EL (cell line): ENCODE measurements around the gene TRIM44.
"Not testable (repeated sequence)": the region's sequence is repeated elsewhere in the genome, so short reads cannot be mapped to it uniquely, and the experiment has no call there.

ENCODE experiments used
- DNase-seq: peaks from one replicate; pipeline ENCODE4 v3.0.0-alpha.2; 2016

The TRIM44 gene

DNA sequence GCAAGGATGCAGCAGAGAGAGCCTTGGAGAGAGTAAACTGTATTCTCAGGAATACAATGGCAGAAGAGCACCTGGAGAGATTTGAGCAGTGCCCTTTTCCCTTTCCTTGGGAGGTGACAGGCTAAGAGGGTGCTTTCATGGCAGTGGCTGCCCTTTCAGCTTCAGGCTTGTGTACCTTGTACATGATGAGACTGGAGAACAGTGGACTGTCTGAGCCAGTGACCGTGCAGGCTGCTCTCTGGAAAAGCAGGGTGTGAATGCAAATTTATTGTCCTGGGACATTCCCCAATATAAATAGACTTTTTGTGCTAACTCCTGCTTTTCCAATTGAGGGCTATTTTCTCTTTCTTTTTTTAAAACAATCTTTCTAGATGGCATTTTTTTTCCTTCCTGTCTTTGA, 99.3 kb downstream of the TRIM44 start:
- DNase-seq: no peak

- no peak for DNase-seq
Measured at GRCh38 chr11:35763301-35763700, 100.7 kb downstream of the TRIM44 start.

- no peak for DNase-seq
Measured at GRCh38 chr11:35763765-35764164, 101.2 kb downstream of the TRIM44 start.

DNA sequence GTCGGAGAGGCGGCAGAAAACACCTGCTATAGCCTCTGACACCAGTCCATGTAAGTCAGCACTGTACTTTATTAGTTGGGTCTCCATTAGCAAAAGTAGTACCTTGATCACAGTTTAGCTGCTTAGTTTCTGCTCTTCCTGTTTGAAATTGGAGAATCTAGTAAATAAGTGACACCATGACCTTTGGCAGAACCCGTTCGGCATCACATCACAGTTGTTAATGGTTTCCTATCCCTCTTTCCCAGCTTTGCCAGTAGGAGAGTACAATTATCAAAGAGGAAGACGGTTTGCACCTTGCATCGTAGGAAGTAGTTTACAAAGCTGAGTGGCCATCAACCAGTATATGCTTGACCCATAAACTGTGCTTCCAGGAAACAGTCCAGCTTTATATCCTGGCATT, 101.8 kb downstream of the TRIM44 start:
- no peak for DNase-seq

GRCh38 chr11:35765211-35765610, 102.6 kb downstream of the TRIM44 start:
- no peak for DNase-seq

GRCh38 chr11:35766651-35767050, 104.1 kb downstream of the TRIM44 start:
- DNase-seq: no peak

GRCh38 chr11:35770425-35770824, 107.8 kb downstream of the TRIM44 start:
- peak; percentile 77 for DNase-seq

GRCh38 chr11:35771722-35772121, 109.1 kb downstream of the TRIM44 start:
- DNase-seq: no peak

DNA sequence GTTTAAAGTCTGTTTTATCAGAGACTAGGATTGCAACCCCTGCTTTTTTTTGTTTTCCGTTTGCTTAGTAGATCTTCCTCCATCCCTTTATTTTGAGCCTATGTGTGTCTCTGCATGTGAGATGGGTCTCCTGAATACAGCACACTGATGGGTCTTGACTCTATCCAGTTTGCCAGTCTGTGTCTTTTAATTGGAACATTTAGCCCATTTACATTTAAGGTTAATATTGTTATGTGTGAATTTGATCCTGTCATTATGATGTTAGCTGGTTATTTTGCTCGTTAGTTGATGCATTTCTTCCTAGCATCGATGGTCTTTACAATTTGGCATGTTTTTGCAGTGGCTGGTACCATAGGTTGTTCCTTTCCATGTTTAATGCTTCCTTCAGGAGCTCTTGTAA, 114.7 kb downstream of the TRIM44 start:
- not testable (repeated sequence) for DNase-seq

- not testable (repeated sequence) for DNase-seq
Measured at GRCh38 chr11:35778943-35779342, 116.4 kb downstream of the TRIM44 start.

- DNase-seq: no peak
Measured at GRCh38 chr11:35779409-35779808, 116.8 kb downstream of the TRIM44 start.

GRCh38 chr11:35780951-35781860, 118.6 kb downstream of the TRIM44 start:
- DNase-seq: peak; percentile 83

GRCh38 chr11:35781861-35782470, 119.4 kb downstream of the TRIM44 start:
- DNase-seq: no peak

- DNase-seq: no peak
Measured at GRCh38 chr11:35783809-35784208, 121.2 kb downstream of the TRIM44 start.

DNA sequence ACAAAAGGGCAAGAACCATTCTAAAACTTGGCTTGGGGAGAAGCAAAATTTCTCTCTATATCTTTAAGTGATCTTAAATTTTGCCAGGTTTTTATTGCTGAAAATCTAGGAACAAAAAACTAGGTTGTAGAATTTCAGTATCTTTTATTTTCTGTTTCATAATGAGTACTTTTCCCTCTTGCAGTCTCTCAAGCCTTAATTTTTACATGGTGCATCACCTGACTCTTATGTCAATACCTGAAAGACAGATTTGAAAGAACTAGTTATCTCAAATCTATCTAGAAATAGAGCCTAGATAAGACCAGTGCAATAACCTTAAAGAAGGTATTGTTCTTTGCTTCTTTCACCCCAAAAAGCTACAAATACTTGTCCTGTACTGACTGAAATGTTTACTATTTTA, 122.1 kb downstream of the TRIM44 start:
- no peak for DNase-seq

GRCh38 chr11:35785287-35786167, 123.0 kb downstream of the TRIM44 start:
- peak; percentile 34 for DNase-seq

- DNase-seq: no peak
Measured at GRCh38 chr11:35786188-35786587, 123.6 kb downstream of the TRIM44 start.

- DNase-seq: peak; percentile 64
Measured at GRCh38 chr11:35787013-35787504, 124.5 kb downstream of the TRIM44 start.

GRCh38 chr11:35787626-35788025, 125.1 kb downstream of the TRIM44 start:
- no peak for DNase-seq

DNA sequence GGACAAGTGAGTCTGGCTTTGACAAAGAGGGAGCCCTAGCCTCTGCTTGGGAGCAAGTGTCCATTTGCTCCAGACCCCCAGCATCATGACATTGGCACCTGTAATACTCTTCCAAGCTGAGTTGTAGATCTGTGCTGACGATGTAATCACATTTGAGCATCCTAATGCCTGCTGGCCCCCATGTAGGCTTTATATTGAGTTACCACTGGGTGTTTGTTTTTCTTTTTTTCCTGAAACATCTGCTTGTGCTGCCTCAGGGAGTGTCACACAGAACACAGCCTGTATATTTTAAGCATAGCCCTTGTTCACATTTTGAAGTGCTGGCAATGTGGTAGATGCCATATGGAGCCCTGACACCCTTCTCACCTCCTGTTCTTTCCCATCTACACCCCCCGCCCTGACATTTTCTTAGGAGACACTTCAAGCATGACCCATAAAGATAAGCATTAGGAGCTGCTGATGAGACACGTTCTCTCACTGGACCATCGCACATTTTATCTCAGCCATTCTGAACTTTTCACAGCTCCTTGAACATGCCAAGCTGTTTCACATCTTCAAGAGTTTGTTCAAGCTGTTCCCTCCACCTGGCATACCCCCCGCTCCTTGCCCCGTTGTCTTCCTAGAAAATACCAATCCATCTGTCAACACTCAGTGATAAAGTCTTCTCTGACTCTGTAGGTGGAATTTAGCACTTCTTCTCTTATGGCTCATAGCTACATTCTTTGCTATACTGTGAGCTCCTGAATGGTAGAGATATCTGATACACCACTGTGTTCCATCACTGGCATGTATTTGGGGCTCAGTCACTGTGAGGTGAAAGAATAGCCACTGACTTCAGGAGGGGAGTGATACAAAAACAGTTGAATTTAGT, 128.7 kb downstream of the TRIM44 start:
- no peak for DNase-seq

GRCh38 chr11:35792148-35792845, 129.7 kb downstream of the TRIM44 start:
- DNase-seq: no peak

GRCh38 chr11:35792846-35793192, 130.2 kb downstream of the TRIM44 start:
- DNase-seq: no peak
